Mesothelial cell of epicardium (in vitro differentiated cells): ENCODE measurements around the gene PCF11. TPM values are rescaled to one million over a fixed set of nuclear protein-coding genes. Genes with fewer than 3 reads are reported as not detected.

Source experiments
- DNase-seq, 2 experiments: peaks; one replicate each; pipeline ENCODE4 v3.0.0; 2021; ENCODE audit warnings: low spot score in 2 of 2; ENCODE audit not compliant: unreplicated experiment in 2 of 2
- H3K27ac Mint-ChIP-seq: 2 replicates; pipeline ENCODE4 v1.8.0; 2021; ENCODE audit warnings: mixed read lengths
- H3K27me3 Mint-ChIP-seq: 2 replicates; pipeline ENCODE4 v1.8.0; 2021; ENCODE audit warnings: low read depth, mixed read lengths
- H3K36me3 Mint-ChIP-seq: 2 replicates; pipeline ENCODE4 v1.8.0; 2021; ENCODE audit warnings: mixed read lengths
- H3K4me1 Mint-ChIP-seq: 2 replicates; pipeline ENCODE4 v1.8.0; 2021; ENCODE audit warnings: mixed read lengths
- H3K4me3 Mint-ChIP-seq: 2 replicates; pipeline ENCODE4 v1.8.0; 2021; ENCODE audit warnings: mild to moderate bottlenecking, moderate library complexity, mixed read lengths
- H3K9me3 Mint-ChIP-seq: 2 replicates; pipeline ENCODE4 v1.8.0; 2021; ENCODE audit warnings: mixed read lengths
- total RNA-seq: library from RNA; stranded (reverse); gene quantifications from 3 replicates; pipeline ENCODE4 v1.2.1, GENCODE V29; 2021
- TF ChIP-seq, protein P1 (sequence below): fragments of 200-600 bp; sonication (generic); IDR thresholded peaks from one replicate; pipeline ENCODE4 v1.5.0; 2021; ENCODE audit warnings: antibody characterized with exemption; ENCODE audit not compliant: unreplicated experiment

PCF11 gene
- total RNA-seq, 1 donor from 2014 or later = 77.1 TPM

DNA sequence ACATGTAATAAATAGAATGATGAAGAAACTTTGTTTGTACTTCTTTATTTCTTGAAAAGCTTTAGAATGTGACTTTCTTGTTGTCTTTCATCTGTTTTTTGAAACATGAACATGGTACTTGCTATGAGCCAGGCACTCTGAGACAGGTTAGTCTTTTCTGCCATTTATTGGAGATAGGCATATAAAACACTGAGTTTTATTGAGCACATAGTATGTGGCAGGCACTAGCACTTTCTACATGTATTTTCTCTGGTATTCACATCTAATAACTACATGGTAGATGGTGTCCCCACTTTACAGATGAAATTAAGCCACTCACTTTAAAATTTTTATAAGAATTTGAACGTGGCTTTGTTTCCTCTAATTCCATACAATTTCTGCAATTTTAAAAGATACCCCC lies 28.8 kb downstream of the PCF11 start:
- no peaks in the 10 kb centered on the region for H3K4me1 Mint-ChIP-seq
- H3K27me3 Mint-ChIP-seq = no peaks in the 10 kb centered on the region
- H3K9me3 Mint-ChIP-seq = no peaks in the 10 kb centered on the region
- TF ChIP-seq, protein P1, sequence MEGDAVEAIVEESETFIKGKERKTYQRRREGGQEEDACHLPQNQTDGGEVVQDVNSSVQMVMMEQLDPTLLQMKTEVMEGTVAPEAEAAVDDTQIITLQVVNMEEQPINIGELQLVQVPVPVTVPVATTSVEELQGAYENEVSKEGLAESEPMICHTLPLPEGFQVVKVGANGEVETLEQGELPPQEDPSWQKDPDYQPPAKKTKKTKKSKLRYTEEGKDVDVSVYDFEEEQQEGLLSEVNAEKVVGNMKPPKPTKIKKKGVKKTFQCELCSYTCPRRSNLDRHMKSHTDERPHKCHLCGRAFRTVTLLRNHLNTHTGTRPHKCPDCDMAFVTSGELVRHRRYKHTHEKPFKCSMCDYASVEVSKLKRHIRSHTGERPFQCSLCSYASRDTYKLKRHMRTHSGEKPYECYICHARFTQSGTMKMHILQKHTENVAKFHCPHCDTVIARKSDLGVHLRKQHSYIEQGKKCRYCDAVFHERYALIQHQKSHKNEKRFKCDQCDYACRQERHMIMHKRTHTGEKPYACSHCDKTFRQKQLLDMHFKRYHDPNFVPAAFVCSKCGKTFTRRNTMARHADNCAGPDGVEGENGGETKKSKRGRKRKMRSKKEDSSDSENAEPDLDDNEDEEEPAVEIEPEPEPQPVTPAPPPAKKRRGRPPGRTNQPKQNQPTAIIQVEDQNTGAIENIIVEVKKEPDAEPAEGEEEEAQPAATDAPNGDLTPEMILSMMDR = no peak
- H3K27ac Mint-ChIP-seq = no peak overlapping the region
- no peak for DNase-seq
- H3K36me3 Mint-ChIP-seq = peaks cover 38% of the 10 kb centered on the region
- H3K4me3 Mint-ChIP-seq = no peak overlapping the region

DNA sequence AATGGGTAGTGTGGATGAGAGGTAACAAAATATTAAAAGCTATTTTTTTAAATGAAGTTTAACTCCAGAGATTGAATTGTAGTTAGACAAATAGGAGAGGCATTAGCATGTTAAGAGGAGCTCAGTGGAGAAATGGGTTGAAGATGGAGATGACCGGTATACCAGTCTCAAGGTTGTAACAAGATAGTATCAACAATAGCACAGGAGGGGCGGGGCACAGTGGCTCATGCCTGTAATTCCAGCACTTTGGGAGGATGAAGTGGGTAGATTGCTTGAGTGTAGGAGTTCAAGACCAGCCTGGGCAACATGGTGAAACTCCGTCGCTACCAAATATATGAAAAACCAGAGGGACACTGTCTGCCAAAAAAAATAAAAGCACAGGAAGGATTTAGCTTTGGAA lies 30.5 kb downstream of the PCF11 start:
- Mint-ChIP-seq H3K36me3 (peaks cover 39% of the 10 kb centered on the region), H3K9me3 (no peaks in the 10 kb centered on the region), H3K4me1 (peaks cover 4% of the 10 kb centered on the region), H3K4me3 (no peak overlapping the region), H3K27me3 (no peaks in the 10 kb centered on the region), H3K27ac (no peak overlapping the region)
- TF ChIP-seq, protein P1 = no peak
- DNase-seq = no peak

DNA sequence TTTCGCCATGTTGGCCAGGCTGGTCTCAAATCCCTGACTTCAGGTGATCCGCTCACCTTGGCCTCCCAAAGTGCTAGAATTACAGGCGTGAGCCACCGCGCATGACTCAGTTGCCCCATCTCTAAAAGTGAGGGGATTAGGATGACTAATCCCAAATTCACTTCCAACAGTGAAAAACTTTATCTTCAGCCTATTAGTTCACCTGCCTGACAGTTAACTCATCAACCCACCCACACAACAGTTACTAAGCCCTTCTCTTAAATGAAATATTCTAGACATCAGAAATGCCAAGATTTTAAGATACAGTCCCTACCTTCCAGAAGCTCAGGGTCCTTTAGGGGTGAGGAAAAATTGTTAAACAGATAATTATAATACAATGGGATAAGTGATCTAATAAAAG lies 34.6 kb downstream of the PCF11 start:
- Mint-ChIP-seq H3K27me3 (no peaks in the 10 kb centered on the region), H3K4me3 (peak overlapping the region; percentile 28), H3K9me3 (no peaks in the 10 kb centered on the region), H3K27ac (no peak overlapping the region), H3K4me1 (peaks cover 26% of the 10 kb centered on the region), H3K36me3 (peaks cover 21% of the 10 kb centered on the region)
- DNase-seq = no peak
- TF ChIP-seq, protein P1 = no peak

DNA sequence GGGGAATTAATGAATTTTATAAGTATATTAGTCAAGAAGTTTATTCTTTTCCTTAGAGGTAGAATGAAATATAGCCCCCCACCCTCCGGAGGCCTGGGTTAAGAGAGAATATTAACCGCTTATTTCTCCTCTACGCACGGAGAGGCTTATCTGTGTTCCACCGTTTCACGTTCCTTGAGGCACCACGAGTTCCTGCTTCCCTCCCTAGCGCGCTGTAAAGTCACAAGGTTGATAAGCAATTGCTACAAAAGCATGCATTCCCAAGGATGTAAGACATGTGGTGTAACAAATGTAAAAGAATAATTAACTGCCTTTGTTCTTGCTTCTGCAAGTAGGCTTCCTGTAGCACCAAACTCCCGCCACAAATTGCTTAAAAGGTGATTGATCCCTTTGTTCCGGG lies 35.1 kb downstream of the PCF11 start:
- Mint-ChIP-seq H3K36me3 (peaks cover 18% of the 10 kb centered on the region), H3K27ac (peak overlapping the region; percentile 99)
- no peak for DNase-seq

DNA sequence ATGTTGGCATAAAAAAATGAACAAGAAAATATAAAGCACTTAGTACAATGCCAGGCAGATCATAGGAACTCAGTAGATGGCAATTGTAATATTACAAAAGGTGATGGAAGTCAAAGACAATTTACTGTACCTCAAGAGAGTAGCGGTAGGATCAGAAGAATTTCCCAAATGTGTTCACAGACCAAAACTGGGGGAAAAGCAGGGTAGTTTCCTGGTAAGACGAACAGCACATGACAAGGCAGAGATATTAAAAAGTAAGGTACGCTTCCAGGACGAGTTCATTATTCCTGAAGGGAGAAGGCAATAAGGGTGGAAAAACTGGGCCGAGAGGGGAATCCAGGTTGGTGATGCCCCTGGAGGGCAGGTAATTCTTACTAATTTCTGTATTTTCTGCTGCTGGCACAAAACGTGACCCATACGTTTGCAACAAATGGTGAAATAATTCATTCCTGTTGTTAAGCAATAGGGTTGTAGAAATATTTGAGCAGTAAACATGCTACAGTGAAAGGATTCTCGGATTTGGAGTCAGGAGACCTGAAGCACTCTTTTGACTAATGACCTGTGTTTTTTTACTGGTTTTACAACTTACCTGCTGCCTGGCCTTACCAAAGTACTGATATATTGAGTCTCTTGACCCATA lies 35.8 kb downstream of the PCF11 start:
- peak overlapping the region; percentile 99 for H3K27ac Mint-ChIP-seq
- no peak for DNase-seq
- no peaks in the 10 kb centered on the region for H3K9me3 Mint-ChIP-seq
- H3K4me3 Mint-ChIP-seq = peak overlapping the region; percentile 98
- H3K4me1 Mint-ChIP-seq = peaks cover 26% of the 10 kb centered on the region
- H3K36me3 Mint-ChIP-seq = peaks cover 13% of the 10 kb centered on the region
- TF ChIP-seq, protein P1 = no peak
- no peaks in the 10 kb centered on the region for H3K27me3 Mint-ChIP-seq

More for the DNA sequence above, 35.1 kb downstream of the PCF11 start:
- Mint-ChIP-seq H3K4me1 (peaks cover 26% of the 10 kb centered on the region), H3K27me3 (no peaks in the 10 kb centered on the region), H3K4me3 (peak overlapping the region; percentile 98), H3K9me3 (no peaks in the 10 kb centered on the region)
- TF ChIP-seq, protein P1 = no peak
